Cardiac muscle cell (in vitro differentiated cells and primary cell): ENCODE measurements around the gene BIRC7. TPM values are rescaled to one million over a fixed set of nuclear protein-coding genes. Genes with fewer than 3 reads are reported as not detected.

Source experiments
- DNase-seq, 2 donors: peaks; one replicate each; pipeline versions ENCODE4 v3.0.0 to v3.0.0-alpha.2; 2010 to 2017; ENCODE audit warnings: low read depth in 1 of 2, low spot score in 1 of 2
- H3K27ac ChIP-seq: fragments of 200-600 bp; sonication (generic); 2 replicates; pipeline ENCODE4 v1.5.1; 2016
- H3K27me3 ChIP-seq: fragments of 200-600 bp; sonication (generic); 2 replicates; pipeline ENCODE4 v1.6.0; 2016; ENCODE audit warnings: control low read depth
- H3K36me3 ChIP-seq: fragments of 200-600 bp; sonication (generic); 2 replicates; pipeline ENCODE4 v1.5.1; 2016; ENCODE audit warnings: control low read depth
- H3K4me1 ChIP-seq: fragments of 200-600 bp; sonication (generic); 2 replicates; pipeline ENCODE4 v1.8.1; 2017; ENCODE audit warnings: low read depth, mild to moderate bottlenecking, mixed run types
- H3K4me3 ChIP-seq: fragments of 200-600 bp; sonication (generic); 2 replicates; pipeline ENCODE4 v1.5.1; 2016; ENCODE audit warnings: mild to moderate bottlenecking
- H3K9me3 ChIP-seq: fragments of 200-600 bp; sonication (generic); 2 replicates; pipeline ENCODE4 v1.5.1; 2017; ENCODE audit warnings: low read depth, mild to moderate bottlenecking, control low read depth
- CTCF ChIP-seq: IDR thresholded peaks from 2 replicates; pipeline ENCODE4 v1.5.1; 2012; ENCODE audit warnings: low read depth, mild to moderate bottlenecking, low read length
- polyA plus RNA-seq: library from polyadenylated mRNA; unstranded; fragments of >200 nt; fragmentation: Nextera tagmentation; extraction: Ambion mirVana; gene quantifications from 2 replicates; pipeline ENCODE4 v1.2.1, GENCODE V29; 2016
- total RNA-seq: library from RNA; depleted of rRNA; stranded (reverse); fragments of >200 nt; gene quantifications from 2 replicates; pipeline ENCODE4 v1.2.3, GENCODE V29; 2016

Gene BIRC7
- total and polyA plus RNA-seq, 2 experiments from 2014 or later = 0.54 TPM; not detected in 1

GRCh38 chr20:63239431-63239830, 3.7 kb downstream of the BIRC7 start:
- H3K4me1 ChIP-seq = no peaks in the 10 kb centered on the region
- no peak overlapping the region for H3K4me3 ChIP-seq
- no peak for DNase-seq
- no peak for TF ChIP-seq CTCF
- H3K36me3 ChIP-seq = no peaks in the 10 kb centered on the region
- H3K27me3 ChIP-seq = no peaks in the 10 kb centered on the region
- H3K27ac ChIP-seq = no peak overlapping the region
- H3K9me3 ChIP-seq = no peaks in the 10 kb centered on the region

- Histone ChIP-seq H3K9me3 (no peaks in the 10 kb centered on the region), H3K27me3 (no peaks in the 10 kb centered on the region), H3K36me3 (no peaks in the 10 kb centered on the region), H3K4me1 (no peaks in the 10 kb centered on the region), H3K4me3 (no peak overlapping the region), H3K27ac (no peak overlapping the region)
- DNase-seq = no peak
- no peak for TF ChIP-seq CTCF
Measured at GRCh38 chr20:63240004-63240403, 4.3 kb downstream of the BIRC7 start.

GRCh38 chr20:63241272-63241671, 5.6 kb downstream of the BIRC7 start:
- no peak for DNase-seq
- no peaks in the 10 kb centered on the region for H3K9me3 ChIP-seq
- no peak overlapping the region for H3K27ac ChIP-seq
- H3K27me3 ChIP-seq = no peaks in the 10 kb centered on the region
- H3K4me3 ChIP-seq = no peak overlapping the region
- H3K4me1 ChIP-seq = no peaks in the 10 kb centered on the region
- TF ChIP-seq CTCF = no peak
- H3K36me3 ChIP-seq = no peaks in the 10 kb centered on the region

GRCh38 chr20:63242736-63243135, 7.0 kb downstream of the BIRC7 start:
- Histone ChIP-seq H3K4me3 (no peak overlapping the region), H3K27me3 (peaks cover 6% of the 10 kb centered on the region), H3K9me3 (no peaks in the 10 kb centered on the region), H3K4me1 (no peaks in the 10 kb centered on the region), H3K27ac (no peak overlapping the region), H3K36me3 (no peaks in the 10 kb centered on the region)
- TF ChIP-seq CTCF = no peak
- no peak for DNase-seq

- Histone ChIP-seq H3K27me3 (peaks cover 16% of the 10 kb centered on the region), H3K4me1 (no peaks in the 10 kb centered on the region), H3K4me3 (no peak overlapping the region), H3K36me3 (no peaks in the 10 kb centered on the region), H3K9me3 (no peaks in the 10 kb centered on the region), H3K27ac (no peak overlapping the region)
- DNase-seq = no peak
- TF ChIP-seq CTCF = no peak
Measured at GRCh38 chr20:63243604-63244247, 8.0 kb downstream of the BIRC7 start.
